Measurements from ENCODE around the gene CSTPP1.
"Not testable (repeated sequence)": the region's sequence is repeated elsewhere in the genome, so short reads cannot be mapped to it uniquely, and the experiment has no call there.

CSTPP1 gene

GRCh38 chr11:47178316-47178715 is 241.8 kb downstream of the CSTPP1 start:
- DNase-seq (ENCODE audit: low read depth in 2 of 3, low spot score in 2 of 3): no peak

- no peak for DNase-seq (ENCODE audit: low read depth in 2 of 3, low spot score in 2 of 3)
Measured at GRCh38 chr11:47178737-47179654, 242.4 kb downstream of the CSTPP1 start.

GRCh38 chr11:47179655-47179991 is 243.1 kb downstream of the CSTPP1 start:
- DNase-seq (ENCODE audit: low read depth in 2 of 3, low spot score in 2 of 3): no peak

- DNase-seq (ENCODE audit: low read depth in 2 of 3, low spot score in 2 of 3): no peak
Measured at GRCh38 chr11:47180006-47180787, 243.6 kb downstream of the CSTPP1 start.

GRCh38 chr11:47181271-47181670 is 244.7 kb downstream of the CSTPP1 start:
- DNase-seq (ENCODE audit: low read depth in 2 of 3, low spot score in 2 of 3): no peak

- DNase-seq (ENCODE audit: low read depth in 2 of 3, low spot score in 2 of 3): no peak
Measured at GRCh38 chr11:47182380-47182779, 245.8 kb downstream of the CSTPP1 start.

GRCh38 chr11:47183031-47183856 is 246.7 kb downstream of the CSTPP1 start:
- no peak for DNase-seq (ENCODE audit: low read depth in 2 of 3, low spot score in 2 of 3)

- DNase-seq (ENCODE audit: low read depth in 2 of 3, low spot score in 2 of 3): no peak
Measured at GRCh38 chr11:47183969-47184368, 247.4 kb downstream of the CSTPP1 start.

GRCh38 chr11:47184711-47185304 is 248.2 kb downstream of the CSTPP1 start:
- no peak for DNase-seq (ENCODE audit: low read depth in 2 of 3, low spot score in 2 of 3)

- DNase-seq (ENCODE audit: low read depth in 2 of 3, low spot score in 2 of 3): no peak
Measured at GRCh38 chr11:47185305-47186075, 248.9 kb downstream of the CSTPP1 start.

GRCh38 chr11:47186076-47186699 is 249.6 kb downstream of the CSTPP1 start, which contains the start of gene PACSIN3:
TSS of gene PACSIN3 (minus strand) at chr11:47186434. CDS start at chr11:47182727, 3,707 bp downstream.
- no peak for DNase-seq (ENCODE audit: low read depth in 2 of 3, low spot score in 2 of 3)

GRCh38 chr11:47186700-47187695 is 250.4 kb downstream of the CSTPP1 start:
- DNase-seq (ENCODE audit: low read depth in 2 of 3, low spot score in 2 of 3): peak in 1 of 3 experiments; percentile 32

GRCh38 chr11:47187723-47188122 is 251.2 kb downstream of the CSTPP1 start:
- DNase-seq (ENCODE audit: low read depth in 2 of 3, low spot score in 2 of 3): no peak

GRCh38 chr11:47188259-47188658 is 251.7 kb downstream of the CSTPP1 start:
- DNase-seq (ENCODE audit: low read depth in 2 of 3, low spot score in 2 of 3): no peak

- DNase-seq (ENCODE audit: low read depth in 2 of 3, low spot score in 2 of 3): no peak
Measured at GRCh38 chr11:47189100-47189834, 252.7 kb downstream of the CSTPP1 start.

- DNase-seq (ENCODE audit: low read depth in 2 of 3, low spot score in 2 of 3): not testable (repeated sequence)
Measured at GRCh38 chr11:47191137-47191536, 254.6 kb downstream of the CSTPP1 start.

GRCh38 chr11:47192111-47192510 is 255.6 kb downstream of the CSTPP1 start:
- no peak for DNase-seq (ENCODE audit: low read depth in 2 of 3, low spot score in 2 of 3)

- not testable (repeated sequence) for DNase-seq (ENCODE audit: low read depth in 2 of 3, low spot score in 2 of 3)
Measured at GRCh38 chr11:47198161-47198560, 261.6 kb downstream of the CSTPP1 start.

Measured in activated CD8-positive, alpha-beta memory T cell treated with anti-CD3 and anti-CD28 coated beads for 48 hours (primary cell).